Activated naive CD8-positive, alpha-beta T cell treated with anti-CD3 and anti-CD28 coated beads for 36 hours (primary cell): Measurements from ENCODE around the gene RAC2. TPM values are rescaled to one million over a fixed set of nuclear protein-coding genes. Genes with fewer than 3 reads are reported as not detected.

Experiments
- DNase-seq: peaks from one replicate; pipeline ENCODE4 v3.0.0; 2021
- H3K27ac Mint-ChIP-seq: one replicate; pipeline ENCODE4 v1.8.0; 2022; ENCODE audit warnings: mild to moderate bottlenecking, moderate library complexity, mixed read lengths
- H3K27me3 Mint-ChIP-seq: one replicate; pipeline ENCODE4 v1.8.0; 2022; ENCODE audit warnings: mild to moderate bottlenecking, mixed read lengths
- H3K36me3 Mint-ChIP-seq: one replicate; pipeline ENCODE4 v1.8.0; 2021; ENCODE audit warnings: mild to moderate bottlenecking, mixed read lengths
- H3K4me1 Mint-ChIP-seq: one replicate; pipeline ENCODE4 v1.8.0; 2021; ENCODE audit warnings: mixed read lengths
- H3K4me3 Mint-ChIP-seq: one replicate; pipeline ENCODE4 v1.8.0; 2022; ENCODE audit warnings: mild to moderate bottlenecking, moderate library complexity, mixed read lengths
- H3K9me3 Mint-ChIP-seq: one replicate; pipeline ENCODE4 v1.8.0; 2022; ENCODE audit warnings: mixed read lengths
- total RNA-seq, 2 experiments: library from RNA; stranded (reverse); gene quantifications; one replicate each; pipeline ENCODE4 v1.2.3, GENCODE V29; 2021

Gene RAC2
- total RNA-seq, 2 experiments from 2014 or later = 518 to 528 TPM

DNA sequence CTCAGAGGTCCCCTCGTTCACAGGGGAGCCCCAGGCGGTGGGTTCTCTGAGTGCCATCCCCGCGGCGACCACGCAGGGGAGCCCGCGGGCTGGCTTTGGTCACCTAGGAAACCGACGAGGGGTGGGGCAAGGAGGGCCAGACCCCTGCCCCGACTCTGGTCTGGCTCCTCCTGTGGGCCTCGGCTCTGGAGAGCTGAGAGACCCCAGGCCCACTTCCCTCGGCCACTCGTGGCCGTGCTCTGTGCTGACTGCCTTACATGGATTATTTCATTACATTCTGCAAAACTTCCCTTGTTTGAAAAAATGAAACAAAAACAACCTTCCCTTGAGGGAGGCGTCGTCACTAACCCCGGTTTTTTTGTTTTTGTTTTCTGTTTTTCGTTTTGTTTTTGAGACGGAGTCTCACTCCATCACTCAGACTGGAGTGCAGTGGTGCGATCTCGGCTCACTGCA is 23.1 kb upstream of the RAC2 start:
- H3K27me3 Mint-ChIP-seq = no peaks in the 10 kb centered on the region
- peak overlapping the region; percentile 85 for H3K27ac Mint-ChIP-seq
- H3K4me1 Mint-ChIP-seq = peaks cover 20% of the 10 kb centered on the region
- peak; percentile 76 for DNase-seq
- peaks cover 7% of the 10 kb centered on the region for H3K9me3 Mint-ChIP-seq
- peak overlapping the region; percentile 82 for H3K4me3 Mint-ChIP-seq
- peaks cover 3% of the 10 kb centered on the region for H3K36me3 Mint-ChIP-seq

DNA sequence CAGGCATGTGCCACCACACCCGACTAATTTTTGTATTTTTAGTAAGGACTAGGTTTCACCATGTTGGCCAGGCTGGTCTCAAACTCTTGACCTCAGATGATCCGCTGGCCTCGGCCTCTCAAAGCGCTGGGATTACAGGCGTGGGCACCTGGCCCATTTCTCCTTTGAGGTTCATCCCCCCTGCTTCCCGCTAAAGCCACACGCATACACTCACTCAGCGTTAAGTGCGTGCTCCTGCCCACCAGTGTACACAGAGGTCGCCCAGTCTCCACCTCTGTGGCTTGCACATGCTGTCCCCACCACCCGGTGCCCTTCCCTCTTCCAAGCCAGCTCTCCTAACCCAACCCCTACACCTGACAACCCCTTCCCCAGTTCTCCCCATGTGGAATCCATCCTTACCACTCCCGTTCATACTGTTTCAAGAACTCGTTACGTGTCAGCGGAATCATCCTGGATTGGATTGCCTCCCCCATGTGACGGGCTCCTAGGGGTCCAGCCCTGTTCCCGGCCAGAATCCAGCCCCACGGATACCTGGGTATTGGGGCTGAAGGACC is 22.6 kb upstream of the RAC2 start:
- no peak for DNase-seq
- H3K27me3 Mint-ChIP-seq = no peaks in the 10 kb centered on the region
- peaks cover 3% of the 10 kb centered on the region for H3K36me3 Mint-ChIP-seq
- H3K4me3 Mint-ChIP-seq = peak overlapping the region; percentile 82
- H3K4me1 Mint-ChIP-seq = peaks cover 20% of the 10 kb centered on the region
- peak overlapping the region; percentile 85 for H3K27ac Mint-ChIP-seq
- H3K9me3 Mint-ChIP-seq = peaks cover 7% of the 10 kb centered on the region

DNA sequence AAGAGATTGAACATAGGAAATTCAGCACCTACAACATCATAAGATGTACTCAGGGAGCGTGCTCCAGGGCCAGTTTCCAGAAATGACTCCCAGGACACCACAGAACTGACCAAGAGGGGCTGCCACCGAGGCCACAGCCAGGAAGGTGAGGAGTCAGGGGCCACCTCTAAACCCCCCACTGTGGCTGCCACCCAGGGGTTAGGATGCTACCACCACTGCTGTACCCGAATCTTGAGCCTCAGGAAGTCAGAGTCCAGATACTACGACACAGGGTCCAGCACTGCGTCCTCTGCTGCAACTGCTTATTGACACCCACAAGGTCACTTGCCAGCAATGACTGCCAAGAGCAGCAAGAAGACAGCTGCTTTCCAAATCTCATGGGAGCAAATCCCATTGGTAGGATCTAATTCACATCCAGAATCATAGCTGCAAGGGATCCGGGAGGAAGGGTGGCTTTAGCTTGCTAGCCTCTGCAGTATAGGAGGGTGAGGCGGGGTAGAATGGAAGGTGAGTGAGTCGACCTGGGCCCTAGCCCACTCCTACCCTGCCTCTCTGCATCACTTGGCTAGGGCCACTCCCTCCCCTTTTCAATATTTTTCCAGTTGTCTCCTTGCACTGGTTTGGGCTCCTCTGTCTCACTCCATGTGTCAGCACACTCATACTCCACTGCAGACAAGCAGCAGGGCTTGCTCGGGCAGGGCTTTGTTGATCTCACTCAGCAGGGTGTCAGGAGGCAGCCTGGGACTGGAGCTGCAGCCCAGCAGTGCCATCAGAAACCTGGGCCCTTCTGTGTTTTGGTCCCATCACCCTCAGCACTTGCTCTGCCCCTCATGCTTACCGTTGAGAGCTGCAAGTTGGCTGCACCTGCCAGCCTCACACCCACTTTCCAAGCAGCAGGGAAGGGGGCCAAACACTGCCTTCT is 20.2 kb upstream of the RAC2 start:
- Mint-ChIP-seq H3K27ac (peak overlapping the region; percentile 23), H3K4me3 (no peak overlapping the region), H3K27me3 (no peaks in the 10 kb centered on the region), H3K36me3 (peaks cover 3% of the 10 kb centered on the region), H3K4me1 (peaks cover 30% of the 10 kb centered on the region), H3K9me3 (peaks cover 7% of the 10 kb centered on the region)
- DNase-seq = no peak

DNA sequence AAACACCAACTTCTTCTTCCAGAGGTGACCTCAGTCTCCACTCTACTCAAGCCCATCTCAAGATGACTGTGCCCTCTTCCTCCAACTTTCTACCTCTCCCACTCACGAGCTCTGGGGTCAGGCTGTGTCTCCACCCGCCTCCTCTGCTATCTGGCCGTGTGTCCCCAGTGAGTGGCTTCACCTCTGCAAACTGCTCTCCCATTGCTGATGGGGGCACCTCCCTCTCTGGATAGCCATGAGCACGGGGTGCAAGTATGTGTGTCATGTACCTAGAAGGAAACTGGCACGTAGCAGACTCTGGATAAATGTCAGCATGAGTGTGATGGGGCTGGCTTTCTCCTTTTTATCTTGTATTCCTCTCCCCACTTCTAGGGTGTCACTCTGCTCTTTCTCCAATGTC is 18.3 kb upstream of the RAC2 start:
- H3K4me3 Mint-ChIP-seq = no peak overlapping the region

DNA sequence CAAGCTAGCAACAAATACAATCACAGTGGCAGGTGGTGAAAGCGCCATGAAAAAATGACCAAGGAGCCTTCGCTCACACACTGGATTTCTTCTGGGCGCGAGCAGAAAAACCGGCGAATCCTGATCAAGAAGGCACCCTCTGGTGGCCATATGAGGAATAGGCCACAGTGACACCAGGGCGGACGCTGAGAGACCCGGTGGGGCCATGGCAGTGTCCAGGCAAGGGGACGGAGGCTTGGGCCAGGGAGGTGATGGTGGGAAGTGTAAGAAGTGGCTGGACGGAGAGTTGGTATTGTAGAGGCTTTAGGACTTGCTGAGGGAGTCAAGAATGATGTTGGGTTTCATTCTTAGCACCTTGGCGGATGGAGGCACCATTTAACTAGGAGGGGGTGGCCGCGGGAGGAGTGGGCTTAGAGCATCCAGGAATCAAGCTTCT is 16.9 kb upstream of the RAC2 start:
- peak overlapping the region; percentile 13 for H3K27ac Mint-ChIP-seq
- H3K27me3 Mint-ChIP-seq = no peaks in the 10 kb centered on the region
- H3K9me3 Mint-ChIP-seq = peaks cover 7% of the 10 kb centered on the region
- H3K4me3 Mint-ChIP-seq = no peak overlapping the region
- peak; percentile 57 for DNase-seq
- peaks cover 3% of the 10 kb centered on the region for H3K36me3 Mint-ChIP-seq
- peaks cover 25% of the 10 kb centered on the region for H3K4me1 Mint-ChIP-seq

More for the DNA sequence above, 18.3 kb upstream of the RAC2 start:
- DNase-seq = no peak
- no peaks in the 10 kb centered on the region for H3K27me3 Mint-ChIP-seq
- peaks cover 33% of the 10 kb centered on the region for H3K4me1 Mint-ChIP-seq
- peaks cover 3% of the 10 kb centered on the region for H3K36me3 Mint-ChIP-seq
- peaks cover 7% of the 10 kb centered on the region for H3K9me3 Mint-ChIP-seq
- H3K27ac Mint-ChIP-seq = no peak overlapping the region

DNA sequence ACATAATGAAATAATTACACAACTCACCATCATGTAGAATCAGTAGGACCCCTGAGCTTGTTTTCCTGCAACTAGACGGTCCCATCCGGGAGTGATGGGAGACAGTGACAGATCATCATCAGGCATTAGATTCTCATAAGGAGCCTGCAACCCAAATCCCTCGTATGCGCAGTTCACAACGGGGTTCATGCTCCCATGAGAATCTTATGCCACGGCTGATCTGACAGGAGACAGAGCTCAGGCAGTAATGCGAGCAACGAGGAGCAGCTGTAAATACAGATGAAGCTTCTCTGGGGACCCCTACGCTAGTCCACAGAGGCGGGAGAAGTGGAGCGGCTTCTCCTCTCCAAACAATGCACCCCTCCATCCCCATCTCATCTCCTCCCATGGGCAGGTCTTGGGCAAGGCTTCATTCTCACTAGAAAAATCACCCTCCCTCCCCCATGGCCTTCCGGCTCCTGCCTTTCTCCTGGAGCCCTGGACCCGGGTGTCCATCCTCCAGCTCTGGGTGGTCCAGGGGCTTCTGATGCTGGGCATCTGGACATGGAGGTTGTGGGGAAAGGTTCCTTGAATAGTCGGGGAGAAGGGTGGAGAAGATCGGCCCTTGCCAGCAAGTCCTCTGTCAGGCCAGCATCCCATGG is 16.2 kb upstream of the RAC2 start:
- peaks cover 31% of the 10 kb centered on the region for H3K4me1 Mint-ChIP-seq
- no peak overlapping the region for H3K4me3 Mint-ChIP-seq
- peaks cover 3% of the 10 kb centered on the region for H3K36me3 Mint-ChIP-seq
- H3K27ac Mint-ChIP-seq = no peak overlapping the region
- H3K9me3 Mint-ChIP-seq = peaks cover 7% of the 10 kb centered on the region
- no peak for DNase-seq
- H3K27me3 Mint-ChIP-seq = no peaks in the 10 kb centered on the region

DNA sequence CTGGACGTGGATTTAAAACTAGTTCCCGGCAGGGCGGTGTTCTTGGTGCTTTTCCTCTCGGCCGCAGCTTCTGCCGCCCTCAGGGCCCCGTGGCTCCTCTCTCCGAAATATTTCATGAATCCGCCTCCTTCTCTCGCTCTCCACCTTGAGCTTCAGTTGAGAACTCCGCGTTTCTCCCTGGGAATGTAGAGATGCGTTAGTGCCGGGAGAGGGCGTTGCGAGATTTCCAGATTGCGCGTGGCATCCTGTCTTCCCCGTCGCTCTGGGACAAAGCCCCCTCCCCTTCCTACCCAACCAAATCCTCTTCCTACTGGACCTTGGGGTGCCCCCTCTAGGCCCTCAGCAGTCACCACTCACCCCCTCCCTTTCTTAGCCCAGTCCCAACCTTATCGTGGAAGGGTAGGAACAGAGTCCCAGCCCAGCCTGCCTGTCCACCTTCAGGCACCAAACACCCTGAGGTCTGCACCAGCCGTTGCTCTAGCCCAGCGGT is 15.5 kb upstream of the RAC2 start:
- no peak overlapping the region for H3K4me3 Mint-ChIP-seq
- no peak for DNase-seq
- H3K4me1 Mint-ChIP-seq = peaks cover 34% of the 10 kb centered on the region
- H3K36me3 Mint-ChIP-seq = peaks cover 3% of the 10 kb centered on the region
- no peak overlapping the region for H3K27ac Mint-ChIP-seq
- H3K27me3 Mint-ChIP-seq = no peaks in the 10 kb centered on the region
- H3K9me3 Mint-ChIP-seq = peaks cover 5% of the 10 kb centered on the region

DNA sequence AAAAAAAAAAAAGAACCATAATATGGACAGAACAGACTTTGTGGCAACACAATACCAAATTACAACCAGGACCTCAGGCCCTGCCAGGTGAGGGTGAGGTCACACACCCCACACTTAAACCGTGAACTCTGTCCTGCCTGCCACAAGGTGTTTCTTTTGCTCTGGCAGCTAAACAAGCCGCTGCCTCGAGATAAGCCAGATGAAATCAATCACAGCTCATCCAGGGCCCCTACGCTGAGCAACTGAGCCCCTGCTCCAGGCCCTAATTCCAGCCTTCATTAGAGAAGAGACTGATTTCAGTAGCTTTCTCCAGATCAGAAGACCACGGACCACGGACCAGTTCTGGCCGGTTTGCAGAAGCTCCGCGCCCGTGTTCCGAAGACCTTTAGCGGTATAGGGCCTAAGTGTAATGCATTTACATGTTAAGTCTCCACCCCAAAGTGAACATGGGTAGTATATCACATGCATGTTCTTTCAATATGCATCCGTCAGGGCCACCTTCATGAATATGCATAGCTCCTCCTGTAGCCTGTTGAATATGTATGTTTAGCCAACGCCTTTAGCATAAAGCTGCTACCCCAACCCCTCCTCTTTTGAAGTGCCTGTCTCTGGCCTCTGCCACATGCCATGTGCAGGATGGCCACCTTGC is 14.8 kb upstream of the RAC2 start:
- Mint-ChIP-seq H3K36me3 (no peaks in the 10 kb centered on the region), H3K27me3 (no peaks in the 10 kb centered on the region), H3K27ac (no peak overlapping the region), H3K4me3 (no peak overlapping the region), H3K4me1 (peaks cover 36% of the 10 kb centered on the region), H3K9me3 (no peaks in the 10 kb centered on the region)
- no peak for DNase-seq

DNA sequence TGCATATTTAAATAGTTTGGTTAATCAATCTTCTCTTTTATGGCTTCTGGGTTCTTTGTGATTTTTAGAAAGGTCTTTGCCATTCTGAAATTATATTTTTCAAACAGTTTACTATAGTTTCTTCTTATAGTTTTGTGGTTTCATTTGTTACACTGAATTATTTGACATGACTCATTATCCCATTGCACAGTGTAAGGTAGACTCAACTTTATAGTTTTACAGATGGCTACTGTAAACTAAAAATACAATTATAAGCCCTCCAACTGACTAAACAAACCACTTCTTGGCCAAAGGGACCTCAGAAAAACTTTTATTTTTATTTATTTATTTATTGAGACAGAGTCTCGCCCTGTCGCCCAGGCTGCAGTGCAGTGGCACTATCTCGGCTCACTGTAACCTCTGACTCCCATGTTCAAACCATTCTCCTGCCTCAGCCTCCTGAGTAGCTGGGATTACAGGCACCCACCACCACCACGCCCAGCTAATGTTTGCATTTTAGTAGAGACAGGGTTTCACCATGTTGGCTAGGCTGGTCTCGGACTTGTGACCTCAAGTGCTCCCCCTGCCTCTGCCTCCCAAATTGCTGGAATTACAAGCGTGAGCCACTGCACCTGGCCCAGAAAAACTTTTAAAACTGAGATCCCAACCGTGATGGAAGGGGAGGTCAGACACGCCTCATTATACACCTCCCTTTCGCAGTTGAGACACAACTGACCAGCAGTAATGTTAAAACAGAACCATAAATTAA is 14.1 kb upstream of the RAC2 start:
- Mint-ChIP-seq H3K4me1 (peaks cover 38% of the 10 kb centered on the region), H3K27me3 (no peaks in the 10 kb centered on the region), H3K9me3 (no peaks in the 10 kb centered on the region), H3K36me3 (no peaks in the 10 kb centered on the region), H3K4me3 (no peak overlapping the region), H3K27ac (no peak overlapping the region)
- no peak for DNase-seq

DNA sequence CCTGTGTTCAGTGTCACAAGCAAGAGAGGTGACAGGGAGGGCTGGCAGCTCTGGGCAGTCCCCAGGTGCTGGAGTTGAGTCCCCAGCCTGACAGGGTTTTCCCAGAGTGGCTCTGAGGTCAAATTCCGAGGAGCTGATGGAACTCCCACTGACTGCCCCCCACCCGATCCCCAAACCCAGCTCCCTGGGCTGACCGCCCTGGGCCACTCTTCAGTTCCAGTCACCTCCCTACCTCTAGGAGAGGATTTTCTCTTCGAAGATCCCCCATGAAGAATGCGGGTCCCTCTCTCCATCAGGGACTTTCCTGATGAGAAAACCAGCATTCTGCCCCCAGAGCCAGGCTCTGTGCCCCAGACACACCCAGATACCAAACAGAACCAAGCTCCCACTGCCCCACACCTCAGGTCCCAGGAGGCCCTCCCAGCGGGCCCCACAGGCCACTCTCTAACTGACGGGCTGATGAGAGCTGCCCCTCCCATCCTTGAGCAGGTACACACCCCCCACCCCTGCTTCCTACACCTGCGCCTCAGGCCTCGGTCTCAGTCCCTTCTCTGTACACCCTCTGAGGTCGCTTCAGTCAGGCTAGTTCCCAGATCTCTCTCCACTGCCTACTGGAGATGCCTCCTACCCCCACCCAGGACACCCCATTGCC is 12.1 kb upstream of the RAC2 start:
- Mint-ChIP-seq H3K4me1 (peaks cover 38% of the 10 kb centered on the region), H3K27me3 (no peaks in the 10 kb centered on the region), H3K27ac (peak overlapping the region; percentile 28), H3K4me3 (no peak overlapping the region), H3K9me3 (no peaks in the 10 kb centered on the region), H3K36me3 (no peaks in the 10 kb centered on the region)
- DNase-seq = no peak

DNA sequence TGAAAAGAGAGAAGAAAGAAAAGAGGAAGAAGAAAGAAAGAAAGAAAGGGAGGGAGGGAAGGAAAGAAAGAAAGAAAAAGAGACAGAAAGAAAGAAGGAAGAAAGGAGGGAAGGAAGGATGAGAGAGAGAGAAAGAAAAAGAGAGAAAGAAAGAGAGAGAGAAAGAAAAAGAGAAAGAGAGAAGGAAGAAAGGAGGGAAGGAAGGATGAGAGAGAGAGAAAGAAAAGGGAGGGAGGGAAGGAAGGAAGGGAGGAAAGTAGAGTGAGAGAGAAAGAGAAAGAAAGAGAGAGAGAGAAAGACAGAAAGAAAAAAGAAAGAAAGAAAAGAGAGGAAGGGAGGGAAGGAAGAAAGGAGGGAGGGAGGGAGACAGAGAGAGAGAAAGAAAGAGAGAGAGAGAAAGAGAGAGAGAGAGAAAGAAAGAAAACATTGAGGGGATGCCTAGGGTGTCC is 11.5 kb upstream of the RAC2 start:
- no peaks in the 10 kb centered on the region for H3K9me3 Mint-ChIP-seq
- no peaks in the 10 kb centered on the region for H3K36me3 Mint-ChIP-seq
- H3K27me3 Mint-ChIP-seq = no peaks in the 10 kb centered on the region
- H3K4me1 Mint-ChIP-seq = peaks cover 32% of the 10 kb centered on the region
- no peak for DNase-seq
- H3K4me3 Mint-ChIP-seq = no peak overlapping the region
- peak overlapping the region; percentile 54 for H3K27ac Mint-ChIP-seq

DNA sequence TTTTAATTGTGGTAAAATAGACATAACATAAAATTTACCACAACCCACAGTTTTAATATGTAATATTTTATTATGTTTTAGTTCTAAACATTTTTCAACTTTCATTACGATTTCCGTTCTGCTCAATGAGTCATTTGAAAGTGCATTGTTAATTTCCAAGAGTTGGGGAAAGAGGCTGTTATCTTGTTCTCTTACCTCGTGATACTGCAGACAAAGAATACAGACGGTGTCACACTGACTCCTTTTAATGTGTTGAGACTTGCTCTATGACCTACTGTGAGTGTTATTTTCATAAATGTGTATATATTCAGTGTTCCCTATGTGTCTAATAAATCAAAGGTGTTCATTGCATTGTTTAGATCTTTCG is 10.8 kb upstream of the RAC2 start:
- no peak for DNase-seq
- Mint-ChIP-seq H3K4me1 (peaks cover 31% of the 10 kb centered on the region), H3K27ac (no peak overlapping the region), H3K27me3 (no peaks in the 10 kb centered on the region), H3K4me3 (no peak overlapping the region), H3K9me3 (no peaks in the 10 kb centered on the region), H3K36me3 (no peaks in the 10 kb centered on the region)

DNA sequence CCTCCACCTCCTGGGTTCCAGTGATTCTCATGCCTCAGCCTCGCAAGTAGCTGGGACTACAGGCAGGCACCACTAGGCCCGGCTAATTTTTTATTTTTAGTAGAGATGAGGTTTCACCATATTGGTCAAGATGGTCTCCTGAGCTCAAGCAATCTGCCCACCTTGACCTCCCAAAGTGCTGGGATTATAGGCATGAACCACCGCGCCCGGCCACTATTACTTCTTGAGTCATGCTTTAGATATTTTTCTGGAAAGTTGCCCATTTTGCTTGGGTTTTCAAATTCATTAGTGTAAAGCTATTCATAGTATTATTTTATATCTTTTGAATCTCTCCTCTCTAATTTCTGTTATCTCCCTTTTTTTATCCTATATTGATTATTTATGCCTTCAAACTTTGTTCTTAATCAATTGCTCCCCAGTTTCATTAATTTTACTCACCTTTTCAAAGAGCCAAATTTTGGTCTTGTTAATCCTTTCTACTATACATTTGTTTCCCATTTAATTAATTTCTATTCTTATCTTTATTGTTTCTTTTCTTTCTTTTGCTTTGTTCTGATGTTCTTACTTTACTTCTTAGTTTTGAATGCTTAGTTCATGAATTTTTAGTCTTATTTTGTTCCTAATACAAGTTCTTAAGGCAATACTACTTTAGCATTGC is 10.3 kb upstream of the RAC2 start:
- Mint-ChIP-seq H3K27ac (no peak overlapping the region), H3K27me3 (no peaks in the 10 kb centered on the region), H3K4me3 (no peak overlapping the region), H3K9me3 (no peaks in the 10 kb centered on the region), H3K4me1 (peaks cover 28% of the 10 kb centered on the region), H3K36me3 (no peaks in the 10 kb centered on the region)
- no peak for DNase-seq
